BLaER1 treated with 17β-estradiol and CSF1 and Interleukin-3, amounts not matched to agents 10 nM and 100 nM (cell line): ENCODE results near the gene VIM.
A peak's percentile ranks its signal among the peaks of the same experiment; 100 is the strongest.
"Not testable (repeated sequence)": the region's sequence is repeated elsewhere in the genome, so short reads cannot be mapped to it uniquely, and the experiment has no call there.

Source experiments
- H3K27ac ChIP-seq, 11 experiments: shearing (Covaris generic); formaldehyde crosslinking; 2 replicates each; pipeline ENCODE4 v1.8.1; 2022
- H3K27me3 ChIP-seq, 11 experiments: shearing (Covaris generic); formaldehyde crosslinking; 2 replicates each; pipeline ENCODE4 v1.8.1; 2022
- H3K36me3 ChIP-seq, 11 experiments: shearing (Covaris generic); formaldehyde crosslinking; 2 replicates each; pipeline ENCODE4 v1.8.1; 2022
- H3K4me1 ChIP-seq, 10 experiments: shearing (Covaris generic); formaldehyde crosslinking; 2 replicates each; pipeline ENCODE4 v1.8.1; 2022
- H3K4me2 ChIP-seq, 11 experiments: shearing (Covaris generic); formaldehyde crosslinking; 2 replicates each; pipeline ENCODE4 v1.8.1; 2022
- H3K4me3 ChIP-seq, 10 experiments: shearing (Covaris generic); formaldehyde crosslinking; 2 replicates each; pipeline ENCODE4 v1.8.1; 2022
- H3K9ac ChIP-seq, 11 experiments: shearing (Covaris generic); formaldehyde crosslinking; 2 replicates each; pipeline ENCODE4 v1.8.1; 2022
- H3K9me3 ChIP-seq, 11 experiments: shearing (Covaris generic); formaldehyde crosslinking; replicated peaks in 1 of 11; 2 replicates each; pipeline ENCODE4 v1.8.1; 2022
- H4K20me1 ChIP-seq, 11 experiments: shearing (Covaris generic); formaldehyde crosslinking; 2 replicates each; pipeline ENCODE4 v1.8.1; 2022
- Cebpa-rat ChIP-seq, 11 experiments: shearing (Covaris generic); IDR thresholded peaks; 2 replicates each; pipeline ENCODE4 v1.8.1; 2022

The VIM gene

GRCh38 chr10:17249820-17250219 is 21.8 kb downstream of the VIM start:
- Histone ChIP-seq H3K4me3 (no peak overlapping the region), H3K36me3 (0 out of 22 replicates have a peak, but pooled peaks cover 0 to 7% (median 0%) of the 10 kb centered on the region in 11 experiments), H4K20me1 (no peaks in the 10 kb centered on the region), H3K27me3 (no peaks in the 10 kb centered on the region), H3K9me3 (peaks cover 26 to 50% (median 36%) of the 10 kb centered on the region in 11 experiments), H3K27ac (no peak overlapping the region), H3K4me2 (no peak overlapping the region), H3K4me1 (peaks cover 0 to 2% (median under 1%) of the 10 kb centered on the region in 10 experiments; a peak in 9 of 20 replicates), H3K9ac (no peak overlapping the region)
- TF ChIP-seq Cebpa-rat (IDR thresholded peaks at IDR 0.05), result no peak

- no peak overlapping the region for H3K27ac ChIP-seq
- 0 out of 22 replicates have a peak, but pooled peaks cover 0 to 7% (median 0%) of the 10 kb centered on the region in 11 experiments for H3K36me3 ChIP-seq
- H4K20me1 ChIP-seq, result no peaks in the 10 kb centered on the region
- H3K4me1 ChIP-seq, result peaks cover 0 to 11% (median 8%) of the 10 kb centered on the region in 10 experiments; a peak in 13 of 20 replicates
- peaks cover 35 to 59% (median 44%) of the 10 kb centered on the region in 11 experiments for H3K9me3 ChIP-seq
- TF ChIP-seq Cebpa-rat (IDR thresholded peaks at IDR 0.05), result no peak
- no peak overlapping the region for H3K9ac ChIP-seq
- H3K4me3 ChIP-seq, result no peak overlapping the region
- H3K4me2 ChIP-seq, result no peak overlapping the region
- H3K27me3 ChIP-seq, result no peaks in the 10 kb centered on the region
Measured at GRCh38 chr10:17250736-17251135, 22.7 kb downstream of the VIM start.

DNA sequence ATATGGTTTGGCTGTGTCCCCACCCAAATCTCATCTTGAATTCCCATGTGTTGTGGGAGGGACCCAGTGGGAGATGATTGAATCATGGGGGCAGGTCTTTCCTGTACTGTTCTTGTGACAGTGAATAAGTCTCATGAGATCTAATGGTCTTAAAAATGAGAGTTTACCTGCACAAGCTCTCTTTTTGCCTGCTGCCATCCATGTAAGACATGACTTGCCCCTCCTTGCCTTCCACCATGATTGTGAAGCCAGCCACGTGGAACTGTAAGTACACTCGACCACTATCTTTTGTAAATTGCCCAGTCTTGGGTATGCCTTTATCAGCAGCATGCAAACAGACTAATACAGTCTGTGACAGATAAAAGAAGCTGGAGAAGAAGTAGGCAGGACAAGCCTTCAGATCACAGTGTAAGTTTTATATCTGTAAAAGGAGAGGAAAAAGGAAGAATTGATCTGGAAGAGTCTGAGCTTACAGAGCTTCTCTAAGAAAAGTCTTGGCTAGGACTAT is 26.6 kb downstream of the VIM start:
- Histone ChIP-seq H3K9me3 (peaks cover 24 to 47% (median 35%) of the 10 kb centered on the region in 11 experiments), H3K27ac (peak overlapping the region in 5 of 11 experiments; percentile 26 to 60 (median 37); a peak in 5 of 22 replicates), H3K4me1 (peaks cover 0 to 24% (median 11%) of the 10 kb centered on the region in 10 experiments; a peak in 13 of 20 replicates), H3K4me2 (peak overlapping the region in 6 of 11 experiments; percentile 1 to 27 (median 16); a peak in 8 of 22 replicates)
- not testable (repeated sequence) for H3K4me3 ChIP-seq, H3K9ac ChIP-seq, H3K36me3 ChIP-seq, H3K27me3 ChIP-seq, H4K20me1 ChIP-seq

- Histone ChIP-seq H3K9ac (no peak overlapping the region), H3K27ac (peak overlapping the region in 10 of 11 experiments; percentile 9 to 60 (median 27); a peak in 12 of 22 replicates), H3K36me3 (no peaks in the 10 kb centered on the region), H3K27me3 (no peaks in the 10 kb centered on the region), H3K4me1 (peaks cover 0 to 24% (median 11%) of the 10 kb centered on the region in 10 experiments; a peak in 13 of 20 replicates), H3K4me2 (peak overlapping the region in 10 of 11 experiments; percentile 1 to 38 (median 16); a peak in 10 of 22 replicates), H4K20me1 (no peaks in the 10 kb centered on the region), H3K4me3 (0 out of 20 replicates have a peak overlapping the region, but pooled peaks of 1 of the 10 experiments have one; percentile 15), H3K9me3 (peaks cover 28 to 50% (median 35%) of the 10 kb centered on the region in 11 experiments)
- TF ChIP-seq Cebpa-rat (IDR thresholded peaks at IDR 0.05), result peak in 1 of 11 experiments; percentile 56; a peak in 3 of 22 replicates
Measured at GRCh38 chr10:17255512-17255911, 27.5 kb downstream of the VIM start.

DNA sequence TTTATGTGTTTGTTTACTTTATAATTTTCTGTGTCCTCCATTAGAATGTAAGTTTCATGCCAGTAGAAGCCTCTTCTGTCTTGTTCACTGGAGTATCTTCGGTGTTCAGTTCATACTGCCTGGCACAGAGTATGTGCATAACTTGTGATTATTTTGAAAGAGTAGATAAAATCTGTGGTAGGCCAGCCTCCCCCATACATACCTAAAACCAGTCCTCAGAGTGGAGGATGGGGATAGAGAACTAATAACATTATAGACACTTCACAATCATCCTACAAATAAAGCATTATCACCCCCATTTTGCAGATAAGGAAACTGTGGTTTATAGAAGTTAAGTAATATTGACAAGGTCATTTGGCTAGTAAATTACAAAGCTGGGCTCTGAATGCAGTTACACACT is 28.0 kb downstream of the VIM start:
- Histone ChIP-seq H3K9me3 (peaks cover 34 to 56% (median 40%) of the 10 kb centered on the region in 11 experiments), H3K4me2 (peak overlapping the region in 2 of 11 experiments; percentile 11 to 40; a peak in 3 of 22 replicates), H3K9ac (no peak overlapping the region), H3K27me3 (no peaks in the 10 kb centered on the region), H3K36me3 (no peaks in the 10 kb centered on the region), H3K4me3 (no peak overlapping the region), H4K20me1 (no peaks in the 10 kb centered on the region), H3K27ac (peak overlapping the region in 5 of 11 experiments; percentile 4 to 60 (median 13); a peak in 4 of 22 replicates), H3K4me1 (peaks cover 0 to 24% (median 11%) of the 10 kb centered on the region in 10 experiments; a peak in 13 of 20 replicates)
- TF ChIP-seq Cebpa-rat (IDR thresholded peaks at IDR 0.05), result no peak

GRCh38 chr10:17256627-17257026 is 28.6 kb downstream of the VIM start:
- H3K4me2 ChIP-seq, result peak overlapping the region in 1 of 11 experiments; percentile 11; a peak in 1 of 22 replicates
- H4K20me1 ChIP-seq, result no peaks in the 10 kb centered on the region
- H3K9me3 ChIP-seq, result peaks cover 39 to 61% (median 46%) of the 10 kb centered on the region in 11 experiments
- peaks cover 0 to 24% (median 11%) of the 10 kb centered on the region in 10 experiments; a peak in 13 of 20 replicates for H3K4me1 ChIP-seq
- no peak for TF ChIP-seq Cebpa-rat (IDR thresholded peaks at IDR 0.05)
- no peak overlapping the region for H3K9ac ChIP-seq
- no peak overlapping the region for H3K4me3 ChIP-seq
- H3K36me3 ChIP-seq, result no peaks in the 10 kb centered on the region
- no peaks in the 10 kb centered on the region for H3K27me3 ChIP-seq
- H3K27ac ChIP-seq, result peak overlapping the region in 1 of 11 experiments; percentile 45; a peak in 2 of 22 replicates

DNA sequence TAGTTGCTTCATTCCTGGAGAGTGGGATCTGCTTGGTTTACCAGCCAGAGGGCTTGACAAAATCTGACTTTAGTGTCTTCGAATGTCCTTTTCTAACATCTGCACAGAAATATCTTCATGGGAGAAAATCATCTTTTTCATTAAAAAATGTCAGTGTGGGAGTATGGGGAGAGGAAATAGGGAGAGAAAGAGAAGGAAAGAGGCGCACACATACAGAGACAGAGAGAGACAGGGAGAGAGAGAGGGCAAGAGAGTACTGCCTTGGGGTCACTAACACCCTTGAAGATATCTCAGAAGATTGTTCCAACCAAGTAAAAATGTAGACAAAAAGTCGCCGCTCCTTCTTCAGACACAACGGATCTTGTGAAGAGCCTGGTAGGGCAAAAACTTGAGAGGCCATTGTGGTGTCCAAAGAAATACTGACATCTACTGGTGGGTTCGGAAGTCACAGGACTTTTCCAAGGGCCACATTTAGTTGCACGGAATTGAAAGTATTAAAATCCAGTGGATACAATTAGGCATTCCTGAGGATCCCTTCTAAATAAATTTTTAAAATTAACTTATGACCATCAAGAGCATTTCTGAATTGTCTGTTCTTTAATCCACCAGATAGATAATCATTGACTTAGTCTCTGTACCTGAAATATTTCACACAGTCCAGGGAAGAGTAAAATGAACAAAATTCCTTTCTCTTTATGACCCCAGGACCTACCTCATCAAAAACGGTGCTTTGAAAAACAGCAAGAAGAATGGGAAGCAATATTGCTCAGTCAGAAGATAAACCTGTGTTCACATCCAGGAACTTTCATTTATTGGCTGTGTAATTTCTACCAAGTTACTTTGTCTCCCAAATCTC is 29.7 kb downstream of the VIM start:
- Histone ChIP-seq H3K27me3 (no peaks in the 10 kb centered on the region), H3K4me1 (peaks cover 0 to 24% (median 11%) of the 10 kb centered on the region in 10 experiments; a peak in 13 of 20 replicates), H3K4me3 (no peak overlapping the region), H3K9me3 (peaks cover 50 to 66% (median 56%) of the 10 kb centered on the region in 11 experiments), H3K36me3 (no peaks in the 10 kb centered on the region; a peak in 1 of 22 replicates), H3K4me2 (peak overlapping the region in 10 of 11 experiments; percentile 9 to 70 (median 41); a peak in 14 of 22 replicates), H3K27ac (peak overlapping the region in 5 of 11 experiments; percentile 7 to 47 (median 24); a peak in 4 of 22 replicates), H3K9ac (peak overlapping the region in 9 of 11 experiments; percentile 30 to 64 (median 40); a peak in 12 of 22 replicates), H4K20me1 (no peaks in the 10 kb centered on the region)
- no peak for TF ChIP-seq Cebpa-rat (IDR thresholded peaks at IDR 0.05)

GRCh38 chr10:17262502-17262901 is 34.5 kb downstream of the VIM start:
- H3K4me1 ChIP-seq, result peaks cover 0 to 1% (median 0%) of the 10 kb centered on the region in 10 experiments; a peak in 3 of 20 replicates

More at GRCh38 chr10:17262502-17262901, 34.5 kb downstream of the VIM start:
- Histone ChIP-seq H3K36me3 (peaks cover 0 to 13% (median 0%) of the 10 kb centered on the region in 11 experiments; a peak in 2 of 22 replicates), H4K20me1 (no peaks in the 10 kb centered on the region), H3K9ac (no peak overlapping the region), H3K4me3 (no peak overlapping the region), H3K9me3 (peaks cover 51 to 69% (median 66%) of the 10 kb centered on the region in 11 experiments), H3K27ac (no peak overlapping the region), H3K27me3 (no peaks in the 10 kb centered on the region), H3K4me2 (no peak overlapping the region)
- no peak for TF ChIP-seq Cebpa-rat (IDR thresholded peaks at IDR 0.05)
